RWPE2 (cell line): Measurements from ENCODE around the gene DNMT3L.

Experiments
- ATAC-seq: fragments of 200-7000 bp; cut with Tn5 transposase; 3 replicates; pipeline ENCODE4 v1.9.1; 2021; ENCODE audit warnings: low read depth
- DNase-seq: peaks from one replicate; pipeline ENCODE4 v3.0.0-alpha.2; 2020; ENCODE audit warnings: low spot score
- H3K27ac ChIP-seq: fragments of 450-650 bp; 2 replicates; pipeline ENCODE4 v1.5.1; 2017; ENCODE audit warnings: mild to moderate bottlenecking; ENCODE audit not compliant: poor library complexity, severe bottlenecking
- H3K27me3 ChIP-seq: fragments of 250-450 bp; sonication (Bioruptor Pico); 2 replicates; pipeline ENCODE4 v1.5.1; 2021; ENCODE audit warnings: mild to moderate bottlenecking, moderate library complexity; ENCODE audit not compliant: insufficient read depth, poor library complexity, severe bottlenecking
- H3K36me3 ChIP-seq: fragments of 250-450 bp; sonication (Bioruptor Pico); 2 replicates; pipeline ENCODE4 v1.5.1; 2020; ENCODE audit warnings: low read depth, mild to moderate bottlenecking, moderate library complexity
- H3K4me1 ChIP-seq: fragments of 250-450 bp; sonication (Bioruptor Pico); 2 replicates; pipeline ENCODE4 v1.5.1; 2021; ENCODE audit warnings: mild to moderate bottlenecking, moderate library complexity; ENCODE audit not compliant: insufficient read depth, poor library complexity, severe bottlenecking
- H3K4me3 ChIP-seq: fragments of 250-450 bp; sonication (Bioruptor Pico); 2 replicates; pipeline ENCODE4 v1.5.1; 2021; ENCODE audit warnings: mild to moderate bottlenecking, moderate library complexity; ENCODE audit not compliant: severe bottlenecking
- H3K9me3 ChIP-seq: fragments of 250-450 bp; sonication (Bioruptor Pico); 2 replicates; pipeline ENCODE4 v1.5.1; 2021; ENCODE audit warnings: mild to moderate bottlenecking, moderate library complexity; ENCODE audit not compliant: severe bottlenecking
- TF ChIP-seq, protein P1 (sequence below): fragments of 450-650 bp; IDR thresholded peaks from one replicate; pipeline ENCODE4 v1.5.1; 2017; ENCODE audit warnings: mild to moderate bottlenecking, moderate library complexity; ENCODE audit not compliant: poor library complexity, severe bottlenecking

Gene DNMT3L

GRCh38 chr21:44295646-44296045 is 33.9 kb upstream of the DNMT3L start:
- DNase-seq, result no peak
- H3K27ac ChIP-seq, result no peak overlapping the region
- TF ChIP-seq, protein P1, sequence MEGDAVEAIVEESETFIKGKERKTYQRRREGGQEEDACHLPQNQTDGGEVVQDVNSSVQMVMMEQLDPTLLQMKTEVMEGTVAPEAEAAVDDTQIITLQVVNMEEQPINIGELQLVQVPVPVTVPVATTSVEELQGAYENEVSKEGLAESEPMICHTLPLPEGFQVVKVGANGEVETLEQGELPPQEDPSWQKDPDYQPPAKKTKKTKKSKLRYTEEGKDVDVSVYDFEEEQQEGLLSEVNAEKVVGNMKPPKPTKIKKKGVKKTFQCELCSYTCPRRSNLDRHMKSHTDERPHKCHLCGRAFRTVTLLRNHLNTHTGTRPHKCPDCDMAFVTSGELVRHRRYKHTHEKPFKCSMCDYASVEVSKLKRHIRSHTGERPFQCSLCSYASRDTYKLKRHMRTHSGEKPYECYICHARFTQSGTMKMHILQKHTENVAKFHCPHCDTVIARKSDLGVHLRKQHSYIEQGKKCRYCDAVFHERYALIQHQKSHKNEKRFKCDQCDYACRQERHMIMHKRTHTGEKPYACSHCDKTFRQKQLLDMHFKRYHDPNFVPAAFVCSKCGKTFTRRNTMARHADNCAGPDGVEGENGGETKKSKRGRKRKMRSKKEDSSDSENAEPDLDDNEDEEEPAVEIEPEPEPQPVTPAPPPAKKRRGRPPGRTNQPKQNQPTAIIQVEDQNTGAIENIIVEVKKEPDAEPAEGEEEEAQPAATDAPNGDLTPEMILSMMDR, result no peak

GRCh38 chr21:44295163-44295573 is 33.5 kb upstream of the DNMT3L start:
- DNase-seq (no peak), ATAC-seq (no peak)
- H3K4me3 ChIP-seq, result no peak overlapping the region
- H3K9me3 ChIP-seq, result no peaks in the 10 kb centered on the region
- no peaks in the 10 kb centered on the region for H3K36me3 ChIP-seq
- H3K4me1 ChIP-seq, result peaks cover 3% of the 10 kb centered on the region
- TF ChIP-seq, protein P1, result no peak
- no peaks in the 10 kb centered on the region for H3K27me3 ChIP-seq
- no peak overlapping the region for H3K27ac ChIP-seq

More at GRCh38 chr21:44295646-44296045, 33.9 kb upstream of the DNMT3L start:
- no peaks in the 10 kb centered on the region for H3K36me3 ChIP-seq
- ATAC-seq, result no peak
- no peak overlapping the region for H3K4me3 ChIP-seq
- no peaks in the 10 kb centered on the region for H3K9me3 ChIP-seq
- peaks cover 3% of the 10 kb centered on the region for H3K4me1 ChIP-seq
- no peaks in the 10 kb centered on the region for H3K27me3 ChIP-seq

- Histone ChIP-seq H3K27me3 (no peaks in the 10 kb centered on the region), H3K27ac (no peak overlapping the region), H3K4me3 (no peak overlapping the region), H3K36me3 (no peaks in the 10 kb centered on the region), H3K4me1 (peaks cover 3% of the 10 kb centered on the region), H3K9me3 (no peaks in the 10 kb centered on the region)
- DNase-seq, result no peak
- TF ChIP-seq, protein P1, result no peak
- no peak for ATAC-seq
These were observed 32.9 kb upstream of the DNMT3L start for GRCh38 chr21:44294391-44295162.

DNA sequence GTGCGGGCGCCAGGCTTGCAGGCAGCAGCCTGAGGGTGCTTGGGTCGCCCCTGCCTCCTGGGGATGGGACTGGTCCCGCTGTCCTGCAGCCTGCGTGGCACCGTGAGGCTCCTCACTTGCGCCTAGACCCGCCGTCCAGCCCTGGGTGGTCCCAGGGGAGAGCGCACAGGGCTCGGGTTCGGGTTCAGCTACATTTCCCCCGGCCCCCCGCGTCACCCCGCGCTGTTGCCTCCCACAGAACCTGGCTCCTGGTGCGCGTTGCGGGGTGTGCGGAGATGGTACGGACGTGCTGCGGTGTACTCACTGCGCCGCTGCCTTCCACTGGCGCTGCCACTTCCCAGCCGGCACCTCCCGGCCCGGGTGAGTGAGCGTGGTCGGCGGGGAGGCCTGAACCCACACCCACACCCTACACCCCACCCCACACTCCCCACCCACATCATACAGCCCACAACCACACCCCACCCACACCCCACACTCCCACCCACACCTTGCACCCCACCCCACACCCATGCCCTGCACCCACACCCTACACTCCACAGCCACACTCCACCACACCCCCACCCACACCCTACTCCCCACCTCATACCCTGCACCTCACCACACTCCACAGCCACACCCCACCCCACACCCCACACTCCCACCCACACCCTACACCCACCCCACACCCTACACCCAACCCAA is 32.0 kb upstream of the DNMT3L start:
- DNase-seq (no peak), ATAC-seq (no peak)
- no peaks in the 10 kb centered on the region for H3K36me3 ChIP-seq
- H3K27me3 ChIP-seq, result no peaks in the 10 kb centered on the region
- no peaks in the 10 kb centered on the region for H3K9me3 ChIP-seq
- no peak overlapping the region for H3K4me3 ChIP-seq
- no peaks in the 10 kb centered on the region for H3K4me1 ChIP-seq
- TF ChIP-seq, protein P1, result no peak
- H3K27ac ChIP-seq, result no peak overlapping the region

DNA sequence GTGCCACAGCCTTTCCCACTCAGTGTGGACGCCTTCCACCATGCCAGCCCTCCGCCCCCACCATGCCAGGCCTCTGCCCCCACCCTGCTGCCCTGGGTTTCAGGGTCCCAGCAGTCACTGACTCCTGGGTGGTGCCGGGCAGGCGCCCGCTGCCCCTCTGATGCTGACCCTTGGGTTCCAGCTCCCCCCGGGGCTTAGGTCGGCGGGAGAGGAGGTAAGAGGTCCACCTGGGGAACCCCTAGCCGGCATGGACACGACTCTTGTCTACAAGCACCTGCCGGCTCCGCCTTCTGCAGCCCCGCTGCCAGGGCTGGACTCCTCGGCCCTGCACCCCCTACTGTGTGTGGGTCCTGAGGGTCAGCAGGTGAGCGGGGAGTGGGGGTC is 31.1 kb upstream of the DNMT3L start:
- Histone ChIP-seq H3K36me3 (no peaks in the 10 kb centered on the region), H3K9me3 (no peaks in the 10 kb centered on the region), H3K27ac (no peak overlapping the region), H3K27me3 (no peaks in the 10 kb centered on the region), H3K4me3 (no peak overlapping the region), H3K4me1 (no peaks in the 10 kb centered on the region)
- DNase-seq (no peak), ATAC-seq (no peak)
- TF ChIP-seq, protein P1, result no peak
